ENCODE measurements around the gene LHFPL3.
A peak's percentile ranks its signal among the peaks of the same experiment; 100 is the strongest.

- peak; percentile 72 to 92 (median 72) for TF ChIP-seq CTCF (IDR thresholded peaks at IDR 0.05)
- TF ChIP-seq POLR2AphosphoS5 (IDR thresholded peaks at IDR 0.05) = no peak
Observed at GRCh38 chr7:104848138-104848990, 520.0 kb downstream of the LHFPL3 start.

Data from esophagus muscularis mucosa (tissue), 3 donors.